ENCODE data around the gene ZNF536. TPM values are rescaled to one million over a fixed set of nuclear protein-coding genes. Genes with fewer than 3 reads are reported as not detected.
"Not testable (repeated sequence)": the region's sequence is repeated elsewhere in the genome, so short reads cannot be mapped to it uniquely, and the experiment has no call there.

ZNF536 gene
- total RNA-seq, 2 donors from 2014 or later = 0.29 to 0.56 TPM

GRCh38 chr19:30391052-30391451 lies 18.9 kb downstream of the ZNF536 start:
- no peak for DNase-seq
- Mint-ChIP-seq H3K27ac (no peak overlapping the region), H3K36me3 (ENCODE audit: insufficient read depth in 2 of 2) (no peaks in the 10 kb centered on the region), H3K27me3 (ENCODE audit: low read depth) (peaks cover 13% of the 10 kb centered on the region), H3K4me3 (no peak overlapping the region), H3K9me3 (peaks cover 0 to 2% of the 10 kb centered on the region in 2 donors), H3K4me1 (ENCODE audit: low read depth) (peaks cover 4% of the 10 kb centered on the region)
- ATAC-seq (replicated peaks in 1 of 2) = no peak

- Mint-ChIP-seq H3K4me3 (no peak overlapping the region), H3K9me3 (peaks cover 0 to 2% of the 10 kb centered on the region in 2 donors), H3K27me3 (ENCODE audit: low read depth) (peaks cover 13% of the 10 kb centered on the region), H3K36me3 (ENCODE audit: insufficient read depth in 2 of 2) (no peaks in the 10 kb centered on the region), H3K27ac (no peak overlapping the region), H3K4me1 (ENCODE audit: low read depth) (peaks cover 4% of the 10 kb centered on the region)
- ATAC-seq (replicated peaks in 1 of 2) (no peak), DNase-seq (no peak)
Observed at GRCh38 chr19:30391554-30392551, 19.7 kb downstream of the ZNF536 start.

GRCh38 chr19:30393046-30393445 lies 20.9 kb downstream of the ZNF536 start:
- no peaks in the 10 kb centered on the region for H3K36me3 Mint-ChIP-seq (ENCODE audit: insufficient read depth in 2 of 2)
- no peak overlapping the region for H3K27ac Mint-ChIP-seq
- H3K4me3 Mint-ChIP-seq = no peak overlapping the region
- ATAC-seq (replicated peaks in 1 of 2) (peak in 1 of 2 donors; percentile 38), DNase-seq (peak in 1 of 2 donors; percentile 11)
- H3K9me3 Mint-ChIP-seq = peaks cover 0 to 2% of the 10 kb centered on the region in 2 donors
- H3K27me3 Mint-ChIP-seq (ENCODE audit: low read depth) = peaks cover 13% of the 10 kb centered on the region
- peaks cover 4% of the 10 kb centered on the region for H3K4me1 Mint-ChIP-seq (ENCODE audit: low read depth)

- ATAC-seq (replicated peaks in 1 of 2) = no peak
- Mint-ChIP-seq H3K4me3 (no peak overlapping the region), H3K27ac (no peak overlapping the region), H3K36me3 (ENCODE audit: insufficient read depth in 2 of 2) (peaks cover 0 to under 1% of the 10 kb centered on the region in 2 donors), H3K9me3 (peaks cover under 1 to 2% of the 10 kb centered on the region in 2 donors), H3K4me1 (ENCODE audit: low read depth) (peaks cover 4% of the 10 kb centered on the region), H3K27me3 (ENCODE audit: low read depth) (peaks cover 13% of the 10 kb centered on the region)
- no peak for DNase-seq
Observed at GRCh38 chr19:30393729-30394480, 21.7 kb downstream of the ZNF536 start.

- peaks cover 4% of the 10 kb centered on the region for H3K4me1 Mint-ChIP-seq (ENCODE audit: low read depth)
- H3K36me3 Mint-ChIP-seq (ENCODE audit: insufficient read depth in 2 of 2) = peaks cover 0 to 1% of the 10 kb centered on the region in 2 donors
- no peak for ATAC-seq (replicated peaks in 1 of 2)
- H3K27me3 Mint-ChIP-seq (ENCODE audit: low read depth) = peaks cover 13% of the 10 kb centered on the region
- no peak overlapping the region for H3K4me3 Mint-ChIP-seq
- no peak overlapping the region for H3K27ac Mint-ChIP-seq
- no peak for DNase-seq
- peaks cover 2% of the 10 kb centered on the region in 2 donors for H3K9me3 Mint-ChIP-seq
Observed at GRCh38 chr19:30394481-30395151, 22.4 kb downstream of the ZNF536 start.

GRCh38 chr19:30395283-30395682 lies 23.1 kb downstream of the ZNF536 start:
- no peak for ATAC-seq (replicated peaks in 1 of 2)
- no peak overlapping the region for H3K27ac Mint-ChIP-seq
- H3K27me3 Mint-ChIP-seq (ENCODE audit: low read depth) = peaks cover 13% of the 10 kb centered on the region
- H3K36me3 Mint-ChIP-seq (ENCODE audit: insufficient read depth in 2 of 2) = peaks cover 0 to 1% of the 10 kb centered on the region in 2 donors
- peaks cover 4% of the 10 kb centered on the region for H3K4me1 Mint-ChIP-seq (ENCODE audit: low read depth)
- H3K9me3 Mint-ChIP-seq = peaks cover 2% of the 10 kb centered on the region in 2 donors
- H3K4me3 Mint-ChIP-seq = no peak overlapping the region
- DNase-seq = no peak

- not testable (repeated sequence) for H3K4me3 Mint-ChIP-seq; ATAC-seq (replicated peaks in 1 of 2); H3K36me3 Mint-ChIP-seq (ENCODE audit: insufficient read depth in 2 of 2); H3K4me1 Mint-ChIP-seq (ENCODE audit: low read depth); DNase-seq; H3K27ac Mint-ChIP-seq; H3K9me3 Mint-ChIP-seq; H3K27me3 Mint-ChIP-seq (ENCODE audit: low read depth)
Observed at GRCh38 chr19:30398539-30398938, 26.4 kb downstream of the ZNF536 start.

GRCh38 chr19:30401956-30402355 lies 29.8 kb downstream of the ZNF536 start:
- Mint-ChIP-seq H3K4me3 (no peak overlapping the region), H3K36me3 (ENCODE audit: insufficient read depth in 2 of 2) (peaks cover 0 to 1% of the 10 kb centered on the region in 2 donors), H3K9me3 (peaks cover 0 to 2% of the 10 kb centered on the region in 2 donors), H3K4me1 (ENCODE audit: low read depth) (no peaks in the 10 kb centered on the region), H3K27me3 (ENCODE audit: low read depth) (no peaks in the 10 kb centered on the region), H3K27ac (no peak overlapping the region)
- no peak for DNase-seq
- no peak for ATAC-seq (replicated peaks in 1 of 2)

- H3K4me1 Mint-ChIP-seq (ENCODE audit: low read depth) = no peaks in the 10 kb centered on the region
- ATAC-seq (replicated peaks in 1 of 2) (no peak), DNase-seq (no peak)
- peaks cover 0 to 2% of the 10 kb centered on the region in 2 donors for H3K9me3 Mint-ChIP-seq
- no peak overlapping the region for H3K27ac Mint-ChIP-seq
- no peak overlapping the region for H3K4me3 Mint-ChIP-seq
- peaks cover 0 to 1% of the 10 kb centered on the region in 2 donors for H3K36me3 Mint-ChIP-seq (ENCODE audit: insufficient read depth in 2 of 2)
- no peaks in the 10 kb centered on the region for H3K27me3 Mint-ChIP-seq (ENCODE audit: low read depth)
Observed at GRCh38 chr19:30402436-30403202, 30.4 kb downstream of the ZNF536 start.

GRCh38 chr19:30403203-30403985 lies 31.2 kb downstream of the ZNF536 start:
- H3K9me3 Mint-ChIP-seq = peaks cover 0 to 2% of the 10 kb centered on the region in 2 donors
- H3K4me1 Mint-ChIP-seq (ENCODE audit: low read depth) = no peaks in the 10 kb centered on the region
- DNase-seq (no peak), ATAC-seq (replicated peaks in 1 of 2) (no peak)
- H3K4me3 Mint-ChIP-seq = no peak overlapping the region
- H3K36me3 Mint-ChIP-seq (ENCODE audit: insufficient read depth in 2 of 2) = peaks cover 0 to 1% of the 10 kb centered on the region in 2 donors
- no peak overlapping the region for H3K27ac Mint-ChIP-seq
- no peaks in the 10 kb centered on the region for H3K27me3 Mint-ChIP-seq (ENCODE audit: low read depth)

- ATAC-seq (replicated peaks in 1 of 2) = no peak
- H3K4me3 Mint-ChIP-seq = no peak overlapping the region
- DNase-seq = peak; percentile 2 to 7
- H3K9me3 Mint-ChIP-seq = no peaks in the 10 kb centered on the region
- H3K4me1 Mint-ChIP-seq (ENCODE audit: low read depth) = no peaks in the 10 kb centered on the region
- no peaks in the 10 kb centered on the region for H3K36me3 Mint-ChIP-seq (ENCODE audit: insufficient read depth in 2 of 2)
- no peaks in the 10 kb centered on the region for H3K27me3 Mint-ChIP-seq (ENCODE audit: low read depth)
- H3K27ac Mint-ChIP-seq = no peak overlapping the region
Observed at GRCh38 chr19:30406220-30407067, 34.3 kb downstream of the ZNF536 start.
